ENCODE data around the gene SLC35B2.

SLC35B2 gene

GRCh38 chr6:44267252-44267651 is 9.9 kb upstream of the SLC35B2 start:
- DNase-seq (ENCODE audit: low read depth, low spot score), result no peak

GRCh38 chr6:44266347-44266746 is 9.0 kb upstream of the SLC35B2 start:
- no peak for DNase-seq (ENCODE audit: low read depth, low spot score)

- DNase-seq (ENCODE audit: low read depth, low spot score), result no peak
Measured at GRCh38 chr6:44265722-44266233, 8.4 kb upstream of the SLC35B2 start.

- no peak for DNase-seq (ENCODE audit: low read depth, low spot score)
Measured at GRCh38 chr6:44265007-44265721, 7.8 kb upstream of the SLC35B2 start, which contains the start of gene NFKBIE. NFKBIE (minus strand) TSS chr6:44265551; CDS start chr6:44265346, 205 bp downstream.

- no peak for DNase-seq (ENCODE audit: low read depth, low spot score)
Measured at GRCh38 chr6:44264154-44265006, 7.1 kb upstream of the SLC35B2 start.

GRCh38 chr6:44263354-44264100 is 6.2 kb upstream of the SLC35B2 start:
- no peak for DNase-seq (ENCODE audit: low read depth, low spot score)

GRCh38 chr6:44262467-44263353 is 5.4 kb upstream of the SLC35B2 start:
- no peak for DNase-seq (ENCODE audit: low read depth, low spot score)

GRCh38 chr6:44261581-44261980 is 4.3 kb upstream of the SLC35B2 start:
- DNase-seq (ENCODE audit: low read depth, low spot score), result no peak

GRCh38 chr6:44260451-44261297 is 3.3 kb upstream of the SLC35B2 start:
- no peak for DNase-seq (ENCODE audit: low read depth, low spot score)

GRCh38 chr6:44260011-44260410 is 2.7 kb upstream of the SLC35B2 start:
- no peak for DNase-seq (ENCODE audit: low read depth, low spot score)

- DNase-seq (ENCODE audit: low read depth, low spot score), result no peak
Measured at GRCh38 chr6:44258921-44259320, 1.6 kb upstream of the SLC35B2 start.

GRCh38 chr6:44258325-44258863 is 1.1 kb upstream of the SLC35B2 start:
- no peak for DNase-seq (ENCODE audit: low read depth, low spot score)

- DNase-seq (ENCODE audit: low read depth, low spot score), result no peak
Measured at GRCh38 chr6:44257753-44258324, 511 bp upstream of the SLC35B2 start.

GRCh38 chr6:44256775-44257024 is 628 bp downstream of the SLC35B2 start:
- DNase-seq (ENCODE audit: low read depth, low spot score), result no peak

- DNase-seq (ENCODE audit: low read depth, low spot score), result no peak
Measured at GRCh38 chr6:44255871-44256774, 1.2 kb downstream of the SLC35B2 start.

- DNase-seq (ENCODE audit: low read depth, low spot score), result no peak
Measured at GRCh38 chr6:44255105-44255808, 2.1 kb downstream of the SLC35B2 start.

GRCh38 chr6:44254191-44255104 is 2.9 kb downstream of the SLC35B2 start:
- no peak for DNase-seq (ENCODE audit: low read depth, low spot score)

Data from iPS DF 19.7 (cell line).